GM12873 (cell line): ENCODE measurements around the gene HAAO.

ENCODE experiments used
- CTCF ChIP-seq: IDR thresholded peaks from 2 replicates; pipeline ENCODE4 v1.5.1; 2012; ENCODE audit warnings: low read depth, mild to moderate bottlenecking, moderate library complexity, low read length, control low read depth; ENCODE audit not compliant: insufficient read depth; ENCODE audit errors: missing control alignments

The HAAO gene

GRCh38 chr2:42748840-42749239 lies 43.5 kb downstream of the HAAO start:
- no peak for TF ChIP-seq CTCF

GRCh38 chr2:42747422-42747821 lies 45.0 kb downstream of the HAAO start:
- no peak for TF ChIP-seq CTCF

- no peak for TF ChIP-seq CTCF
These were observed 47.8 kb downstream of the HAAO start for GRCh38 chr2:42744545-42745082.

GRCh38 chr2:42743659-42743990 lies 48.8 kb downstream of the HAAO start:
- TF ChIP-seq CTCF = no peak

GRCh38 chr2:42742740-42743658 lies 49.4 kb downstream of the HAAO start:
- TF ChIP-seq CTCF = peak; percentile 30

GRCh38 chr2:42741140-42741539 lies 51.2 kb downstream of the HAAO start:
- no peak for TF ChIP-seq CTCF

GRCh38 chr2:42736598-42737322 lies 55.6 kb downstream of the HAAO start:
- no peak for TF ChIP-seq CTCF
